Vagina (tissue), 2 donors: Measurements from ENCODE around the gene MYCBPAP. TPM values are rescaled to one million over a fixed set of nuclear protein-coding genes. Genes with fewer than 3 reads are reported as not detected.

Source experiments
- DNase-seq, 2 donors: peaks; one replicate each; pipeline ENCODE4 v3.0.0-alpha.2; 2017; ENCODE audit errors: extremely low spot score in 2 of 2
- H3K27ac ChIP-seq: fragments of 200-600 bp; sonication (generic); one replicate; pipeline ENCODE4 v1.5.1; 2019
- H3K27me3 ChIP-seq: fragments of 200-600 bp; sonication (generic); one replicate; pipeline ENCODE4 v1.5.1; 2019
- H3K36me3 ChIP-seq, 2 donors: fragments of 200-600 bp; sonication (generic); one replicate each; pipeline ENCODE4 v1.5.1; 2017 to 2019
- H3K4me1 ChIP-seq: fragments of 200-600 bp; sonication (generic); one replicate; pipeline ENCODE4 v1.5.1; 2019
- H3K4me3 ChIP-seq, 2 donors: fragments of 200-600 bp; sonication (generic); 1 replicate in 1 of 2; 2 replicates in 1 of 2; pipeline ENCODE4 v1.5.1; 2016 to 2019
- H3K9me3 ChIP-seq: fragments of 200-600 bp; sonication (generic); one replicate; pipeline ENCODE4 v1.5.1; 2019
- CTCF ChIP-seq, 3 experiments: fragments of 450-650 bp in 2 of 3; fragments of 200-600 bp in 1 of 3; sonication (generic) in 1 of 3; IDR thresholded peaks; one replicate each; pipeline ENCODE4 v1.5.1; 2017 to 2019; ENCODE audit warnings: antibody characterized with exemption in 3 of 3, mild to moderate bottlenecking in 2 of 3, moderate library complexity in 2 of 3
- POLR2A ChIP-seq, 2 donors: fragments of 450-650 bp; IDR thresholded peaks; one replicate each; pipeline ENCODE4 v1.6.1; 2017; ENCODE audit warnings: antibody characterized with exemption in 2 of 2, mild to moderate bottlenecking in 2 of 2, moderate library complexity in 2 of 2
- POLR2AphosphoS5 ChIP-seq, 2 donors: sonication (generic); formaldehyde crosslinking; IDR thresholded peaks; one replicate each; pipeline ENCODE4 v1.9.0; 2017; ENCODE audit warnings: antibody characterized with exemption in 2 of 2, mild to moderate bottlenecking in 2 of 2, low read depth in 1 of 2; ENCODE audit not compliant: insufficient read depth in 1 of 2
- intact Hi-C: fragments of 100-400 bp; cut with DNase I; formaldehyde crosslinking; loops from one replicate; pipeline ENCODE4 v1.15.1; 2023
- total RNA-seq: library from RNA; depleted of rRNA; stranded (reverse); fragments of >200 nt; gene quantifications from one replicate; pipeline ENCODE4 v1.2.3, GENCODE V29; 2016

The MYCBPAP gene
- total RNA-seq, 1 donor from 2014 or later, result not detected

GRCh38 chr17:50501054-50501453, 7.2 kb upstream of the MYCBPAP start:
- no peaks in the 10 kb centered on the region for H3K4me1 ChIP-seq
- no peaks in the 10 kb centered on the region for H3K9me3 ChIP-seq
- H3K36me3 ChIP-seq, result no peaks in the 10 kb centered on the region
- H3K4me3 ChIP-seq, result no peak overlapping the region
- TF ChIP-seq POLR2A (IDR thresholded peaks at IDR 0.05), result no peak
- TF ChIP-seq POLR2AphosphoS5 (IDR thresholded peaks at IDR 0.05; ENCODE audit: insufficient read depth in 1 of 2, low read depth in 1 of 2), result no peak
- TF ChIP-seq CTCF (IDR thresholded peaks at IDR 0.05), result no peak
- no peak for DNase-seq
- H3K27ac ChIP-seq, result no peak overlapping the region
- no peaks in the 10 kb centered on the region for H3K27me3 ChIP-seq
- intact Hi-C loops, result no loop called here

- H3K4me1 ChIP-seq, result no peaks in the 10 kb centered on the region
- no peaks in the 10 kb centered on the region for H3K27me3 ChIP-seq
- H3K27ac ChIP-seq, result no peak overlapping the region
- no peaks in the 10 kb centered on the region for H3K36me3 ChIP-seq
- DNase-seq, result no peak
- H3K9me3 ChIP-seq, result no peaks in the 10 kb centered on the region
- no peak overlapping the region for H3K4me3 ChIP-seq
- intact Hi-C loops, result no loop called here
- TF ChIP-seq CTCF (IDR thresholded peaks at IDR 0.05), result no peak
- TF ChIP-seq POLR2AphosphoS5 (IDR thresholded peaks at IDR 0.05; ENCODE audit: insufficient read depth in 1 of 2, low read depth in 1 of 2), result no peak
- TF ChIP-seq POLR2A (IDR thresholded peaks at IDR 0.05), result no peak
Observed at GRCh38 chr17:50502301-50502990, 5.8 kb upstream of the MYCBPAP start.

- no peak overlapping the region for H3K4me3 ChIP-seq
- no peaks in the 10 kb centered on the region for H3K9me3 ChIP-seq
- peaks cover 20% of the 10 kb centered on the region for H3K4me1 ChIP-seq
- no peaks in the 10 kb centered on the region for H3K27me3 ChIP-seq
- no peaks in the 10 kb centered on the region for H3K36me3 ChIP-seq
- no peak for DNase-seq
- no peak overlapping the region for H3K27ac ChIP-seq
- TF ChIP-seq POLR2AphosphoS5 (IDR thresholded peaks at IDR 0.05; ENCODE audit: insufficient read depth in 1 of 2, low read depth in 1 of 2) (no peak), CTCF (IDR thresholded peaks at IDR 0.05) (no peak), POLR2A (IDR thresholded peaks at IDR 0.05) (no peak)
- intact Hi-C loops, result no loop called here
Observed at GRCh38 chr17:50505591-50506130, 2.6 kb upstream of the MYCBPAP start.

- Histone ChIP-seq H3K4me3 (no peak overlapping the region), H3K36me3 (no peaks in the 10 kb centered on the region), H3K9me3 (no peaks in the 10 kb centered on the region), H3K27ac (no peak overlapping the region), H3K27me3 (no peaks in the 10 kb centered on the region), H3K4me1 (peaks cover 20% of the 10 kb centered on the region)
- intact Hi-C loops, result no loop called here
- TF ChIP-seq POLR2AphosphoS5 (IDR thresholded peaks at IDR 0.05; ENCODE audit: insufficient read depth in 1 of 2, low read depth in 1 of 2) (no peak), CTCF (IDR thresholded peaks at IDR 0.05) (no peak), POLR2A (IDR thresholded peaks at IDR 0.05) (no peak)
- no peak for DNase-seq
Observed at GRCh38 chr17:50506298-50506697, 1.9 kb upstream of the MYCBPAP start.
